Activated T-cell treated with anti-CD3 and anti-CD28 coated beads, Interleukin-2, amount 50 U/mL, for 48 hours (primary cell): ENCODE measurements around the gene NKD2.
"Not testable (repeated sequence)": the region's sequence is repeated elsewhere in the genome, so short reads cannot be mapped to it uniquely, and the experiment has no call there.

Experiments
- DNase-seq, 2 experiments: peaks; one replicate each; pipeline ENCODE4 v3.0.0-alpha.2; 2020

The NKD2 gene

GRCh38 chr5:1059884-1060263 lies 51.3 kb downstream of the NKD2 start:
- DNase-seq: no peak

- no peak for DNase-seq
Measured at GRCh38 chr5:1060535-1060981, 52.0 kb downstream of the NKD2 start.

- DNase-seq: not testable (repeated sequence)
Measured at GRCh38 chr5:1061292-1061691, 52.7 kb downstream of the NKD2 start.

GRCh38 chr5:1061916-1062315 lies 53.3 kb downstream of the NKD2 start:
- DNase-seq: no peak

- no peak for DNase-seq
Measured at GRCh38 chr5:1062761-1063568, 54.4 kb downstream of the NKD2 start.

GRCh38 chr5:1063661-1064382 lies 55.2 kb downstream of the NKD2 start:
- DNase-seq: no peak

- no peak for DNase-seq
Measured at GRCh38 chr5:1064383-1065142, 56.0 kb downstream of the NKD2 start.

- DNase-seq: no peak
Measured at GRCh38 chr5:1065143-1065750, 56.6 kb downstream of the NKD2 start.

GRCh38 chr5:1065891-1066650 lies 57.5 kb downstream of the NKD2 start:
- no peak for DNase-seq

GRCh38 chr5:1066676-1067075 lies 58.1 kb downstream of the NKD2 start:
- DNase-seq: no peak

- DNase-seq: no peak
Measured at GRCh38 chr5:1067141-1068121, 58.8 kb downstream of the NKD2 start.

- DNase-seq: no peak
Measured at GRCh38 chr5:1068204-1068894, 59.7 kb downstream of the NKD2 start.

- DNase-seq: no peak
Measured at GRCh38 chr5:1068895-1069719, 60.5 kb downstream of the NKD2 start.

- no peak for DNase-seq
Measured at GRCh38 chr5:1069720-1070088, 61.1 kb downstream of the NKD2 start.

GRCh38 chr5:1073239-1074102 lies 64.9 kb downstream of the NKD2 start:
- DNase-seq: no peak

GRCh38 chr5:1074226-1074625 lies 65.6 kb downstream of the NKD2 start:
- DNase-seq: no peak

GRCh38 chr5:1074816-1075554 lies 66.4 kb downstream of the NKD2 start:
- DNase-seq: no peak

GRCh38 chr5:1075555-1075881 lies 66.9 kb downstream of the NKD2 start:
- no peak for DNase-seq
